Measurements from ENCODE around the gene PTPN2.
"Not testable (repeated sequence)": the region's sequence is repeated elsewhere in the genome, so short reads cannot be mapped to it uniquely, and the experiment has no call there.

PTPN2 gene

GRCh38 chr18:12768625-12769024, 115.4 kb downstream of the PTPN2 start:
- Mint-ChIP-seq H3K27me3 (ENCODE audit: low read depth, poor library complexity) (peaks cover 10% of the 10 kb centered on the region), H3K36me3 (ENCODE audit: low read depth) (no peaks in the 10 kb centered on the region), H3K4me1 (peaks cover 15% of the 10 kb centered on the region), H3K27ac (no peak overlapping the region), H3K4me3 (no peak overlapping the region), H3K9me3 (no peaks in the 10 kb centered on the region)
- no peak for DNase-seq
- TF ChIP-seq CTCF (IDR thresholded peaks at IDR 0.05) = no peak

- Mint-ChIP-seq H3K4me1 (peaks cover 15% of the 10 kb centered on the region), H3K36me3 (ENCODE audit: low read depth) (no peaks in the 10 kb centered on the region), H3K27me3 (ENCODE audit: low read depth, poor library complexity) (peaks cover 10% of the 10 kb centered on the region), H3K9me3 (no peaks in the 10 kb centered on the region), H3K27ac (no peak overlapping the region), H3K4me3 (no peak overlapping the region)
- DNase-seq = no peak
- TF ChIP-seq CTCF (IDR thresholded peaks at IDR 0.05) = no peak
These were observed 116.4 kb downstream of the PTPN2 start for GRCh38 chr18:12767580-12768155.

DNA sequence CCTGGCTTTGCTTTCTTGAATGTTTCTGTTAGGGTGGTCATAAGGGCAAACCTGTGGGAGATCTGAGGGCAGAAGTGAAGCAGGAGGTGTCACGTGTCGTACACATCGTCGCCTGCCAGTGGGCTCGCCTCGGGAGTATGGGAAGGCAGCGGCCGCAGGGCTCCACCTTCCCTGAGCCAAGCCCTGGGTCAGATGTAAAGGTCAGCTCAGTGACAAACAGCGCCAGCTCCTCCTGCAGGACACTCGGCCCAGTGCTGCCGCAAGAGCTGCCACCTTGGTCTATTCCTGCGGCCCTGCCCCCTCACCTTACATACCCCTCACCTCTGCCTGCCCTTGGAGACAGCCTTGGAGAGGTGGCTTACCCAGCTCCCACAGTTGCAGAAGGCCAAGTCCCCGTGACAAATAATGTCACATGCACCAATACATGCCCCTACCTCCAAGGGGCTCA, 117.0 kb downstream of the PTPN2 start:
- no peaks in the 10 kb centered on the region for H3K9me3 Mint-ChIP-seq
- H3K4me3 Mint-ChIP-seq = no peak overlapping the region
- peaks cover 12% of the 10 kb centered on the region for H3K4me1 Mint-ChIP-seq
- peaks cover 10% of the 10 kb centered on the region for H3K27me3 Mint-ChIP-seq (ENCODE audit: low read depth, poor library complexity)
- TF ChIP-seq CTCF (IDR thresholded peaks at IDR 0.05) = peak; percentile 41
- no peak overlapping the region for H3K27ac Mint-ChIP-seq
- peak; percentile 62 for DNase-seq
- no peaks in the 10 kb centered on the region for H3K36me3 Mint-ChIP-seq (ENCODE audit: low read depth)

DNA sequence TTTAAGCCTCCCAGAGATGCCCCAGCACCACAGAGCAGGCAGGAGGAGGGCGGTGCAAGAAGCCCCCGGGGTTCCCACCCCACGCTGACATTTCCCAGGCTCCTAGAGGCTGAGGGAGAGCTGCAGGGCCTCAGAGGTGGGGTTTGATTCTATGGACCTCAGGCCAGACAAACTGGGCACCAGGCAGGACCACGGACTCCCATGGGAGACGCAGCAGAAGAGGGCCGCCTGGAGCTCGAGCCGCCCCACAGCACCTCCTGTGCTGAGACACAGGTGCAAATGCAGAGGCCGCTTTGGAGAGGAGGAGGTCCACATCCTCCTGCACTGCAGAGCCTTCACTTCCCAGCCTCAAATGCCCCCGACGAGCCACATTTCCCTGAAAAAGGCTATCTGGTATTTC, 118.5 kb downstream of the PTPN2 start:
- Mint-ChIP-seq H3K4me3 (no peak overlapping the region), H3K4me1 (peaks cover 10% of the 10 kb centered on the region), H3K9me3 (no peaks in the 10 kb centered on the region), H3K36me3 (ENCODE audit: low read depth) (no peaks in the 10 kb centered on the region), H3K27me3 (ENCODE audit: low read depth, poor library complexity) (peaks cover 6% of the 10 kb centered on the region), H3K27ac (no peak overlapping the region)
- no peak for TF ChIP-seq CTCF (IDR thresholded peaks at IDR 0.05)
- DNase-seq = no peak

- DNase-seq = no peak
- Mint-ChIP-seq H3K4me1 (peaks cover 10% of the 10 kb centered on the region), H3K36me3 (ENCODE audit: low read depth) (no peaks in the 10 kb centered on the region), H3K27ac (no peak overlapping the region), H3K9me3 (peaks cover 2% of the 10 kb centered on the region), H3K27me3 (ENCODE audit: low read depth, poor library complexity) (peaks cover 5% of the 10 kb centered on the region), H3K4me3 (no peak overlapping the region)
- TF ChIP-seq CTCF (IDR thresholded peaks at IDR 0.05) = no peak
These were observed 118.9 kb downstream of the PTPN2 start for GRCh38 chr18:12765126-12765525.

- H3K36me3 Mint-ChIP-seq (ENCODE audit: low read depth); DNase-seq; H3K27ac Mint-ChIP-seq; H3K9me3 Mint-ChIP-seq; H3K4me3 Mint-ChIP-seq; H3K4me1 Mint-ChIP-seq; H3K27me3 Mint-ChIP-seq (ENCODE audit: low read depth, poor library complexity): not testable (repeated sequence)
These were observed 125.5 kb downstream of the PTPN2 start for GRCh38 chr18:12758566-12758965.

- H3K36me3 Mint-ChIP-seq (ENCODE audit: low read depth); H3K27ac Mint-ChIP-seq; DNase-seq; H3K4me1 Mint-ChIP-seq; H3K27me3 Mint-ChIP-seq (ENCODE audit: low read depth, poor library complexity); H3K9me3 Mint-ChIP-seq; H3K4me3 Mint-ChIP-seq: not testable (repeated sequence)
These were observed 127.3 kb downstream of the PTPN2 start for GRCh38 chr18:12756619-12757239.

DNA sequence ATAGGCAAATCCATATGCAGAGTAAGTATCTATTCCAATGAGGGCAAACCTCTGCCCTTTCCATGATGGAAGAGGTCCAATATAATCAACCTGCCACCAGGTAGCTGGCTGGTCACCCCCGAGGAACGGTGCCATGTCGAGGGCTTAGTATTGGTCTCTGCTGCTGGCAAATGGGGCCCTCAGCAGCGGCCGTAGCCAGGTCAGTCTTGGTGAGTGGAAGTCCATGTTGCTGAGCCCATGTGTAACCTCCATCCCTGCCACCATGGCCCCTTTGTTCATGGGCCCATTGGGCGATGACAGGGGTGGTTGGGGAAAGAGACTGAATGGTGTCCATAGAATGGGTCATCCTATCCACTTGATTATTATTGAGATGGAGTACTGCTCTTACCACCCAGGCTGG, 128.4 kb downstream of the PTPN2 start:
- not testable (repeated sequence) for H3K9me3 Mint-ChIP-seq; H3K4me1 Mint-ChIP-seq; H3K27ac Mint-ChIP-seq; H3K36me3 Mint-ChIP-seq (ENCODE audit: low read depth); DNase-seq; H3K27me3 Mint-ChIP-seq (ENCODE audit: low read depth, poor library complexity); H3K4me3 Mint-ChIP-seq

Measured in nephron progenitor cell (in vitro differentiated cells).